Loucy (cell line): ENCODE data around the gene ELOVL6.

Experiments used
- H2AFZ ChIP-seq: fragments of 200-600 bp; sonication (generic); 2 replicates; pipeline ENCODE4 v1.6.0; 2016; ENCODE audit warnings: antibody characterized with exemption, mild to moderate bottlenecking, low read length, moderate library complexity
- H3F3A ChIP-seq: fragments of 200-600 bp; 2 replicates; pipeline ENCODE4 v1.6.0; 2016; ENCODE audit warnings: antibody characterized with exemption, low read depth, mild to moderate bottlenecking
- H3K27me3 ChIP-seq: fragments of 200-600 bp; sonication (generic); 2 replicates; pipeline ENCODE4 v1.6.1; 2014; ENCODE audit warnings: low read length, mild to moderate bottlenecking; ENCODE audit not compliant: insufficient read depth, poor library complexity, severe bottlenecking
- H3K36me3 ChIP-seq: fragments of 200-600 bp; sonication (generic); 2 replicates; pipeline ENCODE4 v1.6.1; 2016; ENCODE audit warnings: low read length; ENCODE audit not compliant: insufficient read depth
- H3K4me1 ChIP-seq: fragments of 200-600 bp; sonication (generic); 2 replicates; pipeline ENCODE4 v1.5.1; 2014; ENCODE audit warnings: low read length, mild to moderate bottlenecking; ENCODE audit not compliant: insufficient read depth, poor library complexity, severe bottlenecking
- H3K4me2 ChIP-seq: fragments of 200-600 bp; sonication (generic); 2 replicates; pipeline ENCODE4 v1.6.0; 2014; ENCODE audit warnings: antibody characterized with exemption, low read length, low read depth, mild to moderate bottlenecking; ENCODE audit not compliant: poor library complexity, severe bottlenecking
- H3K4me3 ChIP-seq: fragments of 200-600 bp; sonication (generic); 2 replicates; pipeline ENCODE4 v1.5.1; 2014; ENCODE audit warnings: low read length, mild to moderate bottlenecking, mixed read lengths; ENCODE audit not compliant: poor library complexity, severe bottlenecking
- H3K79me2 ChIP-seq: fragments of 200-600 bp; sonication (generic); 2 replicates; pipeline ENCODE4 v1.6.1; 2014; ENCODE audit warnings: low read length; ENCODE audit not compliant: insufficient read depth
- H3K9ac ChIP-seq: fragments of 200-600 bp; sonication (generic); 2 replicates; pipeline ENCODE4 v1.6.0; 2014; ENCODE audit warnings: mild to moderate bottlenecking, low read depth, low read length, moderate library complexity; ENCODE audit not compliant: poor library complexity, severe bottlenecking
- H3K9me2 ChIP-seq: fragments of 200-600 bp; sonication (generic); replicated peaks from 2 replicates; pipeline ENCODE4 v1.6.1; 2016; ENCODE audit warnings: low read depth, low read length, mixed read lengths
- H3K9me3 ChIP-seq: fragments of 200-600 bp; sonication (generic); 2 replicates; pipeline ENCODE4 v1.6.1; 2014; ENCODE audit warnings: mild to moderate bottlenecking, antibody characterized with exemption, low read length, low read depth; ENCODE audit not compliant: insufficient read depth
- H4K20me1 ChIP-seq: fragments of 200-600 bp; sonication (generic); 2 replicates; pipeline ENCODE4 v1.6.0; 2014; ENCODE audit warnings: antibody characterized with exemption, low read length, mild to moderate bottlenecking; ENCODE audit not compliant: insufficient read depth, poor library complexity, severe bottlenecking
- EZH2phosphoT487 ChIP-seq: fragments of 200-600 bp; IDR thresholded peaks from 2 replicates; pipeline ENCODE4 v1.6.1; 2018; ENCODE audit warnings: antibody characterized with exemption, mild to moderate bottlenecking, moderate library complexity, borderline replicate concordance
- TF ChIP-seq, protein P1 (sequence below): fragments of 200-600 bp; sonication (generic); conservative IDR thresholded peaks from 2 replicates; pipeline ENCODE4 v1.5.1; 2014; ENCODE audit warnings: mild to moderate bottlenecking, antibody characterized with exemption, low read length

ELOVL6 gene

DNA sequence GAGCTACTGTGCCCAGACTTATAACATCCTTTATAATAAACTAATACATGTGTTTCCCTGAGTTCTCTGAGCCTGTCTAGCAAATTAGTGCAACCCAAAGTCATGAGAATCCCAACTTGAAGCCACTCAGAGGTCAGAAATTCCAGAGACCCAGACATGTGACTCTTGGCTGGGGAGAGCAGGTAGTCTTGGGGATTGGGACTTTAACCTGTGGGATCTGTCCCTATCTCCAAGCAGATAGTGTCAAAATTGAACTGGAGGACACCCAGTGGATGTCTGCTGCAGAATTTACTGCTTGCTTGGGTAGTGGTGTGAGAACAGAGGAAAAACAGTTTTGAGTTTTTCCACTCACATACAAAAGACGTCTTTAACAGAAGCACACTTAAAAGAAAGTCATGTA lies 26.4 kb downstream of the ELOVL6 start:
- Histone ChIP-seq H3K4me2 (no peak overlapping the region), H3K4me3 (no peak overlapping the region), H3F3A (peaks cover 1% of the 10 kb centered on the region), H3K79me2 (peaks cover 13% of the 10 kb centered on the region; the same call in 1 of the 2 replicates), H3K9me3 (no peaks in the 10 kb centered on the region), H2AFZ (no peak overlapping the region), H3K9me2 (no peaks in the 10 kb centered on the region), H4K20me1 (no peaks in the 10 kb centered on the region), H3K9ac (no peak overlapping the region), H3K4me1 (no peaks in the 10 kb centered on the region), H3K27me3 (no peaks in the 10 kb centered on the region), H3K36me3 (peaks cover 21% of the 10 kb centered on the region)
- TF ChIP-seq, protein P1, sequence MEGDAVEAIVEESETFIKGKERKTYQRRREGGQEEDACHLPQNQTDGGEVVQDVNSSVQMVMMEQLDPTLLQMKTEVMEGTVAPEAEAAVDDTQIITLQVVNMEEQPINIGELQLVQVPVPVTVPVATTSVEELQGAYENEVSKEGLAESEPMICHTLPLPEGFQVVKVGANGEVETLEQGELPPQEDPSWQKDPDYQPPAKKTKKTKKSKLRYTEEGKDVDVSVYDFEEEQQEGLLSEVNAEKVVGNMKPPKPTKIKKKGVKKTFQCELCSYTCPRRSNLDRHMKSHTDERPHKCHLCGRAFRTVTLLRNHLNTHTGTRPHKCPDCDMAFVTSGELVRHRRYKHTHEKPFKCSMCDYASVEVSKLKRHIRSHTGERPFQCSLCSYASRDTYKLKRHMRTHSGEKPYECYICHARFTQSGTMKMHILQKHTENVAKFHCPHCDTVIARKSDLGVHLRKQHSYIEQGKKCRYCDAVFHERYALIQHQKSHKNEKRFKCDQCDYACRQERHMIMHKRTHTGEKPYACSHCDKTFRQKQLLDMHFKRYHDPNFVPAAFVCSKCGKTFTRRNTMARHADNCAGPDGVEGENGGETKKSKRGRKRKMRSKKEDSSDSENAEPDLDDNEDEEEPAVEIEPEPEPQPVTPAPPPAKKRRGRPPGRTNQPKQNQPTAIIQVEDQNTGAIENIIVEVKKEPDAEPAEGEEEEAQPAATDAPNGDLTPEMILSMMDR = no peak
- no peak for TF ChIP-seq EZH2phosphoT487

DNA sequence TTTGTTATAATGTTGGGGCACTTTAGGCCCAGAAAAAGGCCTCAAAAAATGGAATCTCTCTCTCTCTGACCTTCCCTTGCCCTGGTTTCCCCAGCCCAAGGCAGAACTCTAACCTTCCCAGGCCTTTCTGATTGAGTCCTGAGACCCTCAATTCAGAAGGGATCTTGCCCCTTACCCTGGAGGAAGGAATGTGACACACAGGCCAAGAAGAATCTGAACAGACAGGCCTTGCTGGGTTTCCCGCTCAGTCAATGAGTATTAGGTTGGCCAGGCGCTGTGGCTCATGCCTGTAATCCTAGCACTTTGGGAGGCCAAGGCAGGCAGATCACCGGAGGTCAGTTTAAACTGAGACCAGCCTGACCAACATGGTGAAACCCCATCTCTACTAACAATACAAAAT lies 27.6 kb downstream of the ELOVL6 start:
- Histone ChIP-seq H3K9ac (no peak overlapping the region), H3F3A (peaks cover 3% of the 10 kb centered on the region), H3K9me3 (no peaks in the 10 kb centered on the region), H3K4me1 (peaks cover 11% of the 10 kb centered on the region), H3K4me2 (no peak overlapping the region), H3K27me3 (no peaks in the 10 kb centered on the region), H4K20me1 (no peaks in the 10 kb centered on the region), H3K4me3 (no peak overlapping the region), H3K9me2 (no peaks in the 10 kb centered on the region), H3K36me3 (peaks cover 18% of the 10 kb centered on the region), H3K79me2 (peaks cover 13% of the 10 kb centered on the region; the same call in 1 of the 2 replicates), H2AFZ (no peak overlapping the region)
- no peak for TF ChIP-seq EZH2phosphoT487
- TF ChIP-seq, protein P1 = no peak

GRCh38 chr4:110165382-110166286 lies 32.8 kb downstream of the ELOVL6 start:
- no peaks in the 10 kb centered on the region for H3K27me3 ChIP-seq
- H3K9me3 ChIP-seq = no peaks in the 10 kb centered on the region
- H2AFZ ChIP-seq = peak overlapping the region; percentile 23
- H3K36me3 ChIP-seq = peaks cover 8% of the 10 kb centered on the region
- peaks cover 3% of the 10 kb centered on the region for H3F3A ChIP-seq
- no peaks in the 10 kb centered on the region for H3K9me2 ChIP-seq
- H3K79me2 ChIP-seq = peaks cover 21% of the 10 kb centered on the region; the same call in 1 of the 2 replicates
- peak overlapping the region; percentile 57 for H3K4me2 ChIP-seq
- no peaks in the 10 kb centered on the region for H4K20me1 ChIP-seq
- TF ChIP-seq EZH2phosphoT487 = no peak
- TF ChIP-seq, protein P1 = no peak
- peak overlapping the region; percentile 27 for H3K4me3 ChIP-seq
- peak overlapping the region; percentile 62 for H3K9ac ChIP-seq
- peaks cover 31% of the 10 kb centered on the region for H3K4me1 ChIP-seq
